ENCODE data around the gene THBS3.
A peak's percentile ranks its signal among the peaks of the same experiment; 100 is the strongest.

The THBS3 gene

GRCh38 chr1:155181371-155182051 lies 26.2 kb downstream of the THBS3 start:
- DNase-seq (ENCODE audit: low spot score) = no peak
- POLR2A ChIA-PET (ENCODE audit: low non-redundant PET) = no interaction called here
- TF ChIP-seq, protein P1, sequence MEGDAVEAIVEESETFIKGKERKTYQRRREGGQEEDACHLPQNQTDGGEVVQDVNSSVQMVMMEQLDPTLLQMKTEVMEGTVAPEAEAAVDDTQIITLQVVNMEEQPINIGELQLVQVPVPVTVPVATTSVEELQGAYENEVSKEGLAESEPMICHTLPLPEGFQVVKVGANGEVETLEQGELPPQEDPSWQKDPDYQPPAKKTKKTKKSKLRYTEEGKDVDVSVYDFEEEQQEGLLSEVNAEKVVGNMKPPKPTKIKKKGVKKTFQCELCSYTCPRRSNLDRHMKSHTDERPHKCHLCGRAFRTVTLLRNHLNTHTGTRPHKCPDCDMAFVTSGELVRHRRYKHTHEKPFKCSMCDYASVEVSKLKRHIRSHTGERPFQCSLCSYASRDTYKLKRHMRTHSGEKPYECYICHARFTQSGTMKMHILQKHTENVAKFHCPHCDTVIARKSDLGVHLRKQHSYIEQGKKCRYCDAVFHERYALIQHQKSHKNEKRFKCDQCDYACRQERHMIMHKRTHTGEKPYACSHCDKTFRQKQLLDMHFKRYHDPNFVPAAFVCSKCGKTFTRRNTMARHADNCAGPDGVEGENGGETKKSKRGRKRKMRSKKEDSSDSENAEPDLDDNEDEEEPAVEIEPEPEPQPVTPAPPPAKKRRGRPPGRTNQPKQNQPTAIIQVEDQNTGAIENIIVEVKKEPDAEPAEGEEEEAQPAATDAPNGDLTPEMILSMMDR (conservative IDR thresholded peaks at IDR 0.05; ENCODE audit: low read depth) = no peak
- CTCF ChIA-PET = interaction anchor here (0.6 to 0.7 kb wide), 2 partner anchors 9 to 545 kb away, joined by 3 to 4 read pairs; partner anchors contain the start of gene KRTCAP2
- H3K27ac ChIP-seq = peak overlapping the region; percentile 8; the same call in 1 of the 2 replicates

- peak overlapping the region; percentile 87 for H3K27ac ChIP-seq
- DNase-seq (ENCODE audit: low spot score) = no peak
- ChIA-PET POLR2A (ENCODE audit: low non-redundant PET) (no interaction called here), CTCF (interaction anchor here (3.1 kb wide), 1 partner anchor 14 kb away, joined by 8 read pairs; no protein-coding TSS in a partner anchor)
- TF ChIP-seq, protein P1 (conservative IDR thresholded peaks at IDR 0.05; ENCODE audit: low read depth) = no peak
These were observed 28.3 kb downstream of the THBS3 start for GRCh38 chr1:155179112-155180031.

DNA sequence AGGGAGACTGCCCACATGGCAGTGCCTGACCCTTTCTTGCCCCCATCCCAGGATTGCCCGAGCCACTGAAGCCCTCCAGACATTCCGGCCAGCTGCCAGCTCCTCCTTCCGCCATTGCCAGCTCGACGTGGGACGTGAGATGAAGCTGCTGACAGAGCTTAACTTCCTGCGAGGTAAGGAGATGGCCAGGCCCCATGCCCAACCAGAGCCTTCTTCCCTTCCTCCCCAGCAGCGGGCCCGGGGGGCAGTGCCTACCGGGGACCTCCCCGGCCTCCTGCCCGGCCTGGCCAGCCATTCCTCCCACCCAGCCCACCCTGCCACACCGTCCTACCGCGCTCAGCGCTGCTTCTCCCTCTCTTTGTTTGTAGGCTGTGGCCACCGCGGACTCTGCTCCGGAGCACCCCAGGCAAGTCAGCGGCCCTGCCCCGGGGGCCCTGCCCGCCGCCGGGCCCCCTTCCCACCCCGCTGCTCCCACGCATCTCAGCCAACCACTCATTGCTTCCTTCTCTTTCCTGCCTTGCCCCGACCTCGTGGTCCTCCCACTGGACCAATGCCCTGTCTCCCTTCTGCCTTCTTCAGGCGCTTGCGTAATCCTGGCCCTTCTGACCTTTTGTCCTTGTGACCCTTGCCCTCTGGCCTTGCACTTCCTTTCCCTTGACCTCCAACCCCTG lies 29.1 kb downstream of the THBS3 start:
- ChIA-PET POLR2A (ENCODE audit: low non-redundant PET) (no interaction called here), CTCF (interaction anchor here (3.1 kb wide), 1 partner anchor 15 kb away, joined by 8 read pairs; no protein-coding TSS in a partner anchor)
- no peak for DNase-seq (ENCODE audit: low spot score)
- H3K27ac ChIP-seq = peak overlapping the region; percentile 87
- TF ChIP-seq, protein P1 (conservative IDR thresholded peaks at IDR 0.05; ENCODE audit: low read depth) = no peak

DNA sequence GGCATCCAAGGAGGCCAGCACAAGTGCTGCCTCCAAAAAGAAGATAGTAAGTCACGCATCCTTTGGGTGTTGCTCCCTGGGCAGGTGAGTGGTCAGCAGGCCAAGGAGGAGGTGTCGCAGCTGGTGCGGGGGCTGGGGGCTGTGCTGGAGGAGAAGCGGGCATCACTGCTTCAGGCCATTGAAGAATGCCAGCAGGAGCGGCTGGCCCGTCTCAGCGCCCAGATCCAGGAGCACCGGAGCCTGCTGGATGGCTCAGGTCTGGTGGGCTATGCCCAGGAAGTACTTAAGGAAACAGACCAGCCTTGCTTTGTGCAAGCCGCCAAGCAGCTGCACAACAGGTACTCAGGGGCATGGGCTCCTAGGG lies 29.8 kb downstream of the THBS3 start:
- TF ChIP-seq, protein P1 (conservative IDR thresholded peaks at IDR 0.05; ENCODE audit: low read depth) = no peak
- DNase-seq (ENCODE audit: low spot score) = no peak
- CTCF ChIA-PET = interaction anchor here (1.1 to 3.1 kb wide), 6 partner anchors 9 to 43 kb away, joined by 4 to 24 read pairs (median 6); no protein-coding TSS in a partner anchor
- POLR2A ChIA-PET (ENCODE audit: low non-redundant PET) = no interaction called here
- peak overlapping the region; percentile 87 for H3K27ac ChIP-seq

DNA sequence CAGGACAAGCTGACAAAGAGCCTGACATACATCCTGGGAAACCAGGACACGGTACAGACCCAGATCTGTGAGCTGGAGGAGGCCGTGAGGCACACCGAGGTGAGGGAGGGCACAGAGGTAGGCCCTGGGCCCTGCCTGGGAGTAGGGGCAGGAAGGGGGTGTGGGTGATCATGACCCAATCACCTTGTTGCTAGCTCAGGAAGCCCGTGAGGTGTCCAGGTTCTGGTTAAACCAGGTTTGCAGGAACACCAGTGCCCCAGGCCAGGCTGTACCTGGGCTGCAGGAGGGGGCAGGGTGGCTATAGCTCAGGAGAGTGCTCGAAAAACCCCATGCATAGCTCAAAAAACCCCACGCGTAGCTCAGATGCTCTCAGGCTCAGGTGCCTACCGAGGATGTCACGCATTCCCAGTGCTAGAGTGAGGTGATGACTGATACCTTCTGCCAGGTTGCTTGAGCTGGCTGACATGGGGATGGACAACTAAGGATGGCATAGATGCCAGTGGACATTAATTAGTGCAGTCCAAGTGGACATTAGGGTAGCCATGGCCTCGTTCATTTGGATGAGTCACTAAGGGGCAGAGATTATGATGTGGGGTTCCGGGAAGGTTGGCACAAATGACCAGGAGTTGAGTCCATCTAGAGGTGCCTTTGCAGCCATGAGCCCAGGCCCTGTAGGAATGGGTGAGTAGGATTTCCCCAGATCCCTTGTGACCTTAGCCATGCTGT lies 30.3 kb downstream of the THBS3 start:
- ChIA-PET POLR2A (ENCODE audit: low non-redundant PET) (interaction anchor here (0.5 to 0.8 kb wide), 2 partner anchors 17 to 205 kb away, joined by 3 to 5 read pairs; no protein-coding TSS in a partner anchor), CTCF (interaction anchor here (0.6 to 1.3 kb wide), 8 partner anchors 9 to 1231 kb away, joined by 3 to 24 read pairs (median 4); no protein-coding TSS in a partner anchor)
- TF ChIP-seq, protein P1 (conservative IDR thresholded peaks at IDR 0.05; ENCODE audit: low read depth) = no peak
- peak; percentile 76 for DNase-seq (ENCODE audit: low spot score)
- H3K27ac ChIP-seq = peak overlapping the region; percentile 87
